ENCODE data around the gene OSTN.
"Not testable (repeated sequence)": the region's sequence is repeated elsewhere in the genome, so short reads cannot be mapped to it uniquely, and the experiment has no call there.

The OSTN gene

GRCh38 chr3:191244242-191244867 is 45.3 kb downstream of the OSTN start:
- Histone ChIP-seq H3K4me3 (ENCODE audit: insufficient read depth, low read depth, low read length) (no peak overlapping the region), H3K36me3 (ENCODE audit: control insufficient read depth, insufficient read depth, low read length) (no peaks in the 10 kb centered on the region), H3K4me1 (ENCODE audit: control insufficient read depth, insufficient read depth, low read length) (peaks cover 6% of the 10 kb centered on the region), H3K27ac (ENCODE audit: insufficient read depth, low read depth, low read length, poor library complexity, severe bottlenecking) (no peak overlapping the region), H3K9me3 (ENCODE audit: control insufficient read depth, low read length) (no peaks in the 10 kb centered on the region), H3K27me3 (ENCODE audit: control insufficient read depth, insufficient read depth, low read length, poor library complexity, severe bottlenecking) (no peaks in the 10 kb centered on the region)
- no CpG with 5 or more reads among the region's 2 CpGs for WGBS, 2 experiments

DNA sequence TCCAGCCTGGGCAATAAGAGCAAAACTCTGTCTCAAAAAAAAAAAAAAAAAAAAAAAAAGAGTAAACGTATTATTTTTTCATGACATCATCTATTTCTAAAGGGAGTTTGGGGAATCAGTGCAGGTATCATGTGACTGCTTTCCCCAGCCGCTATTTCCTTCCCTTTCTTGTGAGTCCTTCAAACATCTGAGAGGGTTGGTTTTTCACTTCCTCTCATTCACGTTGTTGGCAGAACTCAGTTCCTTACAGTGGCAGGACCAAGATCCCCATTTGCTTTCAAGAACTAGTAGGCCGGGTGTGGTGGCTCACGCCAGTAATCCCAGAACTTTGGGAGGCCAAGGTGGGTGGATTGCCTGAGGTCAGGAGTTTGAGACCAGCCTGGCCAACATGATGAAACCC is 47.0 kb downstream of the OSTN start:
- H3K4me1 ChIP-seq (ENCODE audit: control insufficient read depth, insufficient read depth, low read length); H3K9me3 ChIP-seq (ENCODE audit: control insufficient read depth, low read length); H3K36me3 ChIP-seq (ENCODE audit: control insufficient read depth, insufficient read depth, low read length); H3K27me3 ChIP-seq (ENCODE audit: control insufficient read depth, insufficient read depth, low read length, poor library complexity, severe bottlenecking); H3K4me3 ChIP-seq (ENCODE audit: insufficient read depth, low read depth, low read length); H3K27ac ChIP-seq (ENCODE audit: insufficient read depth, low read depth, low read length, poor library complexity, severe bottlenecking): not testable (repeated sequence)
- WGBS, 2 experiments, result 90 to 94% methylated on average over 4 of the region's 5 CpGs

DNA sequence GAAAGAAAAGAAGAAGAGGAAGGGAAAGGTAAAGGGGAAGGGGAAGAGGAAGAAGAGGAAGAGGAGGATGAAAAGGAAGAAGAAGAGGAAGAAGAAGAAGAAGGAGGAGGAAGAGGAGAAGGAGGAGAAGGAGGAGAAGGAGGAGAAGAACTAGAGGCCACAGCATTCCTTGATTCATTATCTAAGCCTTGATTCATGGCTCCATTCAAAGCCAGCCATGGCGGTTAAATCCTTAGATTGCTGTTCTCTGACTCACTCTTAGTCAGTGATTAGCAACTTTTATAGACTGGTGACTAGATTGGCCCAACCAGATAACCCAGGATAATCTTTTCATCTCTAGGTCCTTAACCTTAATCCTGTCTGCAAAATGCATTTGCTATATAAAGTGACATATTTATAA is 47.6 kb downstream of the OSTN start:
- Histone ChIP-seq H3K27me3 (ENCODE audit: control insufficient read depth, insufficient read depth, low read length, poor library complexity, severe bottlenecking) (no peaks in the 10 kb centered on the region), H3K27ac (ENCODE audit: insufficient read depth, low read depth, low read length, poor library complexity, severe bottlenecking) (no peak overlapping the region), H3K4me1 (ENCODE audit: control insufficient read depth, insufficient read depth, low read length) (peaks cover 2% of the 10 kb centered on the region), H3K4me3 (ENCODE audit: insufficient read depth, low read depth, low read length) (no peak overlapping the region), H3K36me3 (ENCODE audit: control insufficient read depth, insufficient read depth, low read length) (no peaks in the 10 kb centered on the region), H3K9me3 (ENCODE audit: control insufficient read depth, low read length) (no peaks in the 10 kb centered on the region)
- 83 to 100% methylated on average over 1 of the region's 1 CpG for WGBS, 2 experiments

DNA sequence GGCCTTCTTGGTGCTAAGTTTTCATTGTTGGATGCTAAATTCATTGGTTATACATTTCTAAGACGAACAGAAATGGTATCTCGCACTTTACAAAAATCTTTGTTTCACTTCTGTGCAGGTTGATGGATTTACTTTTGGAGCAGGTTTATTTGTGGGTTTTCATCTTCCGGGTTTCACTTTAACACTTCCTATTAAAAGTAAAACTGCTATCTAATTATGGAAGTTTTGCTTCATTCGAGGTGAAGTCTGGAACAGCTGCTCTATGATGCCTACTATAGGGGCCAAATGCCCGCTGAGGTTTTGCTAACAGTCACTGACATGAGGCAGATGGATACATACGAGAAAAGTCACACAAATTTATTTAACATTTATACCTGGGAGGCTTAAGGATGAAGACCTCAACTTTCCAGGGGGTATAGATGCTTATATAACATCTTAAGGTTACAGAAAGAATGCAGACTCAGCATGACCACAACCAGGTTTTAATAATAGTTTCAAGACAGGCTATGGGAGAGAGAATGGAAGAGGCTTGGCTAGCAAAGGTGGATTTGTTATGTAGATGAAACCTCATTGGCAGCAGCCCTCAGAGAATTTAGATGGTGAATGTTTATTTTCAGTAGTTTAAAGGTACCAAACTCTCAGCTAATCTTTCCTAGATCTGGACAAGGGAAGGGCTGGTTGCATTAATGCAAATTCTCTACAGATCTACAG is 54.2 kb downstream of the OSTN start:
- Histone ChIP-seq H3K36me3 (ENCODE audit: control insufficient read depth, insufficient read depth, low read length) (no peaks in the 10 kb centered on the region), H3K4me3 (ENCODE audit: insufficient read depth, low read depth, low read length) (no peak overlapping the region), H3K9me3 (ENCODE audit: control insufficient read depth, low read length) (no peaks in the 10 kb centered on the region), H3K27ac (ENCODE audit: insufficient read depth, low read depth, low read length, poor library complexity, severe bottlenecking) (no peak overlapping the region), H3K4me1 (ENCODE audit: control insufficient read depth, insufficient read depth, low read length) (no peaks in the 10 kb centered on the region), H3K27me3 (ENCODE audit: control insufficient read depth, insufficient read depth, low read length, poor library complexity, severe bottlenecking) (no peaks in the 10 kb centered on the region)
- WGBS, 2 experiments, result 72 to 79% methylated on average over 3 to 5 of the region's 6 CpGs

DNA sequence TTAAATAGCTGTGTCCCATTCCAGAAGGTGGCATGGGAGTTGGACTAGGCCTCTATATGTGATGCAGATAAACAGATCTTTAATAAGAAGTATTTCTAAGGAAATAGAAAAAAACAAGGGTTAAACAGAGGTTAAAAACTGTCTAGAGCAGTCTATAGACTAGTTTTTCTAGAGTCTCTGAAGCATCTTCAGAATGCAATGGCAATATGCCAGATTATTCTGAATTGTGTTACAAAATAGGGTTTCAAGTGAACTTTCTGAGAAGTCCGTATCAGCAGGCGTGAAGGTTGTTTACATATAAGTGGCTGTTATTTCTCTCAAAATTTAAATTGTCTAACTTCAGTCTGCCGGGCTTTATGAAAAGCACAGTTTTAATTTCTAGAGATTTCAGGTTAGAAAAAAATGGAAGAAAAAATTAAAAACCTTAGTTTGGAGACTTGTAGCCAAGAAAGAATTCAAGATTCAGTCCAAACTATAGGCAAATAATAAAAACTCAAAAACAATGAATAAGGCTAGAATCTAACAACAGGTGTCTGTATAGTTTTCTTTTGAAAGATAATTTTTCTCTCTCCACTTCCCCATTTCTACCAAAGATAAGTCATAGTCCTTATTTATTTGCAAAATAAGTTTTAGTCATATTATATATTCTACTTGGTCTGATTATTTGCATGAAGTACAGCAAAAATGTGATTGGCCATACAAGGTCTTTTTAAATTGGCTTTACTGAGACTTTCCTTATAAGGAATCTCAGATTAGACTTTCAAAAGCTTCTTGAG is 55.2 kb downstream of the OSTN start:
- Histone ChIP-seq H3K4me1 (ENCODE audit: control insufficient read depth, insufficient read depth, low read length) (no peaks in the 10 kb centered on the region), H3K27ac (ENCODE audit: insufficient read depth, low read depth, low read length, poor library complexity, severe bottlenecking) (no peak overlapping the region), H3K27me3 (ENCODE audit: control insufficient read depth, insufficient read depth, low read length, poor library complexity, severe bottlenecking) (no peaks in the 10 kb centered on the region), H3K36me3 (ENCODE audit: control insufficient read depth, insufficient read depth, low read length) (no peaks in the 10 kb centered on the region), H3K4me3 (ENCODE audit: insufficient read depth, low read depth, low read length) (no peak overlapping the region), H3K9me3 (ENCODE audit: control insufficient read depth, low read length) (no peaks in the 10 kb centered on the region)
- WGBS, 2 experiments, result 94 to 100% methylated on average over 3 of the region's 3 CpGs

DNA sequence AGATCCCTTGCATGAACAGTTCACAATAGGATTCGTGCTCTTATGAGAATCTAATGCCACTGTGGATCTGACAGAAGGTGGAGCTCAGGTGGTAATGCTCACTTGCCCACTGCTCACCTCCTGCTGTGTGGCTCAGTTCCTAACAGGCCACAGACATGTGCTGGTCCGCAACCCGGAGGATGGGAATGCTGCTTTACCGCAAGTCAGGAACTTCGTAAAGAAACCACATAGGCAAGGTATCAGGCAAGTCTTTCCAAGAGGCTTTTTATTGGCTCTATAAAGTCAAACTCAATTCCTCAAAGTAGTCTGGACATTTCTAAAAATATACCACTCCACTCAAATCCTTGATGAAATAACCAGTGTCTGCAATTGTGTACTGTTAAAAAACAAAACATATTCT is 56.1 kb downstream of the OSTN start:
- WGBS, 2 experiments, result 78 to 86% methylated on average over 5 of the region's 5 CpGs
- Histone ChIP-seq H3K27me3 (ENCODE audit: control insufficient read depth, insufficient read depth, low read length, poor library complexity, severe bottlenecking) (no peaks in the 10 kb centered on the region), H3K4me3 (ENCODE audit: insufficient read depth, low read depth, low read length) (no peak overlapping the region)

GRCh38 chr3:191256405-191256804 is 57.4 kb downstream of the OSTN start:
- Histone ChIP-seq H3K4me3 (ENCODE audit: insufficient read depth, low read depth, low read length) (no peak overlapping the region), H3K36me3 (ENCODE audit: control insufficient read depth, insufficient read depth, low read length) (no peaks in the 10 kb centered on the region), H3K4me1 (ENCODE audit: control insufficient read depth, insufficient read depth, low read length) (peaks cover 9% of the 10 kb centered on the region), H3K27me3 (ENCODE audit: control insufficient read depth, insufficient read depth, low read length, poor library complexity, severe bottlenecking) (no peaks in the 10 kb centered on the region), H3K27ac (ENCODE audit: insufficient read depth, low read depth, low read length, poor library complexity, severe bottlenecking) (no peak overlapping the region), H3K9me3 (ENCODE audit: control insufficient read depth, low read length) (no peaks in the 10 kb centered on the region)

More for the DNA sequence above, 56.1 kb downstream of the OSTN start:
- Histone ChIP-seq H3K4me1 (ENCODE audit: control insufficient read depth, insufficient read depth, low read length) (no peaks in the 10 kb centered on the region), H3K9me3 (ENCODE audit: control insufficient read depth, low read length) (no peaks in the 10 kb centered on the region), H3K36me3 (ENCODE audit: control insufficient read depth, insufficient read depth, low read length) (no peaks in the 10 kb centered on the region), H3K27ac (ENCODE audit: insufficient read depth, low read depth, low read length, poor library complexity, severe bottlenecking) (no peak overlapping the region)

GRCh38 chr3:191257286-191257685 is 58.2 kb downstream of the OSTN start:
- H3K4me3 ChIP-seq (ENCODE audit: insufficient read depth, low read depth, low read length), result no peak overlapping the region
- H3K27me3 ChIP-seq (ENCODE audit: control insufficient read depth, insufficient read depth, low read length, poor library complexity, severe bottlenecking), result no peaks in the 10 kb centered on the region
- no peaks in the 10 kb centered on the region for H3K36me3 ChIP-seq (ENCODE audit: control insufficient read depth, insufficient read depth, low read length)
- H3K9me3 ChIP-seq (ENCODE audit: control insufficient read depth, low read length), result no peaks in the 10 kb centered on the region
- 80 to 96% methylated on average over 2 of the region's 2 CpGs for WGBS, 2 experiments
- no peak overlapping the region for H3K27ac ChIP-seq (ENCODE audit: insufficient read depth, low read depth, low read length, poor library complexity, severe bottlenecking)
- peaks cover 11% of the 10 kb centered on the region for H3K4me1 ChIP-seq (ENCODE audit: control insufficient read depth, insufficient read depth, low read length)

GRCh38 chr3:191259486-191259885 is 60.4 kb downstream of the OSTN start:
- no peaks in the 10 kb centered on the region for H3K27me3 ChIP-seq (ENCODE audit: control insufficient read depth, insufficient read depth, low read length, poor library complexity, severe bottlenecking)
- no peak overlapping the region for H3K4me3 ChIP-seq (ENCODE audit: insufficient read depth, low read depth, low read length)
- no peak overlapping the region for H3K27ac ChIP-seq (ENCODE audit: insufficient read depth, low read depth, low read length, poor library complexity, severe bottlenecking)
- no peaks in the 10 kb centered on the region for H3K9me3 ChIP-seq (ENCODE audit: control insufficient read depth, low read length)
- H3K36me3 ChIP-seq (ENCODE audit: control insufficient read depth, insufficient read depth, low read length), result no peaks in the 10 kb centered on the region
- WGBS, 2 experiments, result 89 to 100% methylated on average over 1 of the region's 1 CpG
- peaks cover 11% of the 10 kb centered on the region for H3K4me1 ChIP-seq (ENCODE audit: control insufficient read depth, insufficient read depth, low read length)

Data from ectodermal cell (in vitro differentiated cells).